ENCODE data around the gene MXI1. TPM values are rescaled to one million over a fixed set of nuclear protein-coding genes. Genes with fewer than 3 reads are reported as not detected.

MXI1 gene
- total and polyA plus RNA-seq, 10 donors = 6.8 to 49.4 (median 19.4) TPM

GRCh38 chr10:110170142-110170971, 37.0 kb upstream of the MXI1 start:
- no peak overlapping the region for H3K4me3 ChIP-seq
- H3K27ac ChIP-seq = no peak overlapping the region
- WGBS, 5 donors = 4 to 9% (median 7%) methylated on average over 13 of the region's 13 CpGs
- H3K4me1 ChIP-seq = peaks cover 0 to 34% (median 25%) of the 10 kb centered on the region in 6 donors
- H3K36me3 ChIP-seq = no peaks in the 10 kb centered on the region
- intact Hi-C loops (cut with DNase I; ENCODE audit: low total_unique reads) = no loop called here
- peaks cover 0 to 96% (median 56%) of the 10 kb centered on the region in 7 donors for H3K27me3 ChIP-seq (replicated peaks in 1 of 7)
- H3K9me3 ChIP-seq = no peaks in the 10 kb centered on the region
- TF ChIP-seq POLR2A (IDR thresholded peaks at IDR 0.05) (no peak), POLR2AphosphoS5 (IDR thresholded peaks at IDR 0.05) (no peak), CTCF (IDR thresholded peaks at IDR 0.05 in 8 of 11, conservative IDR thresholded peaks at IDR 0.05 in 3 of 11) (no peak)
- peak; percentile 36 for DNase-seq

GRCh38 chr10:110171032-110171431, 36.4 kb upstream of the MXI1 start:
- Histone ChIP-seq H3K4me1 (peaks cover 0 to 36% (median 27%) of the 10 kb centered on the region in 6 donors), H3K9me3 (no peaks in the 10 kb centered on the region), H3K27me3 (replicated peaks in 1 of 7) (peaks cover 0 to 95% (median 49%) of the 10 kb centered on the region in 7 donors), H3K36me3 (no peaks in the 10 kb centered on the region), H3K4me3 (no peak overlapping the region), H3K27ac (no peak overlapping the region)
- TF ChIP-seq POLR2A (IDR thresholded peaks at IDR 0.05) (no peak), CTCF (IDR thresholded peaks at IDR 0.05 in 8 of 11, conservative IDR thresholded peaks at IDR 0.05 in 3 of 11) (no peak), POLR2AphosphoS5 (IDR thresholded peaks at IDR 0.05) (no peak)
- 46 to 56% (median 51%) methylated on average over 6 of the region's 6 CpGs for WGBS, 5 donors
- DNase-seq = peak; percentile 20
- intact Hi-C loops (cut with DNase I; ENCODE audit: low total_unique reads) = no loop called here

DNA sequence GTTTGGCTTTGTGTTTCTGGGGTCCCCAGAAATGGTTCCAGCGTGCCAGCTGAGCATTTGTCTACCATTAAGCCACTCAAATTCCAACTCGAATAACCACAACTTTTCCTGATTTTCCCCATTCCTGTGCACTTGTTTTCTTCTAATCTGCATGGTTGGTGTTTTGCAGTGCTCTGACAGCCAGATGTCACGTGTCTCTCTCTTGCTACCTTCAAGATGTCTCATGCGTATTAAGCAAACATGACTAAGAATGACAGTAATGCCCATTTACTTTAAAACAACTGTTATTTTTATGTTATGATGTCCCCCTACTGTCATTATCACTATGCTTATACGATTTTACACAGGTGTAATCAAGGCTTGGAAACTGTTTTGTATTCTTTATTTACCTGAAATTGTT, 35.2 kb upstream of the MXI1 start:
- Histone ChIP-seq H3K27ac (no peak overlapping the region), H3K36me3 (no peaks in the 10 kb centered on the region), H3K4me3 (no peak overlapping the region), H3K4me1 (peaks cover 0 to 44% (median 34%) of the 10 kb centered on the region in 6 donors), H3K9me3 (no peaks in the 10 kb centered on the region), H3K27me3 (replicated peaks in 1 of 7) (peaks cover 0 to 95% (median 38%) of the 10 kb centered on the region in 7 donors)
- no peak for TF ChIP-seq POLR2AphosphoS5 (IDR thresholded peaks at IDR 0.05)
- no peak for TF ChIP-seq CTCF (IDR thresholded peaks at IDR 0.05 in 8 of 11, conservative IDR thresholded peaks at IDR 0.05 in 3 of 11)
- no peak for TF ChIP-seq POLR2A (IDR thresholded peaks at IDR 0.05)
- DNase-seq = no peak
- 78 to 89% (median 84%) methylated on average over 5 of the region's 5 CpGs for WGBS, 5 donors
- intact Hi-C loops (cut with DNase I; ENCODE audit: low total_unique reads) = no loop called here

DNA sequence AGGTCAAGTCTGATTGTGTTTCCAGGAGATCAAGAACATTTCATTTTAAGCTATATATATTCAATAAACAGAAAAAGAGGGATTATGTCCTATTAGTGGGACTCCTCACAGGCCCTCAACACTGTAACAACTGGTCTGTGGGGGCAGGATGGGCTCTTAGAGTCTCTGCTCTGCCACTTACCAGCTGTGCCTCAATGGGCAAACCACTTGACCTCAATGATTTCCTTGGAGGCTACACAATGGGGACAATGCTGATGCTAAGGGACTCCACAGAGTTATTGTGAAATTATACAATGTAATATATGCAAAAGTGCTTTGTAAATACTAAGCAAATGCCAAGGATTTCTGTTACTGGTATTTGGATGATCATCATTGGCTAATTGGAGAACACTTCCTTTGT, 33.2 kb upstream of the MXI1 start:
- Histone ChIP-seq H3K27me3 (replicated peaks in 1 of 7) (peaks cover 0 to 95% (median 20%) of the 10 kb centered on the region in 7 donors), H3K27ac (no peak overlapping the region), H3K9me3 (no peaks in the 10 kb centered on the region), H3K4me3 (no peak overlapping the region), H3K4me1 (peaks cover 0 to 30% (median 24%) of the 10 kb centered on the region in 6 donors), H3K36me3 (no peaks in the 10 kb centered on the region)
- TF ChIP-seq POLR2A (IDR thresholded peaks at IDR 0.05) (no peak), CTCF (IDR thresholded peaks at IDR 0.05 in 8 of 11, conservative IDR thresholded peaks at IDR 0.05 in 3 of 11) (no peak), POLR2AphosphoS5 (IDR thresholded peaks at IDR 0.05) (no peak)
- no peak for DNase-seq
- intact Hi-C loops (cut with DNase I; ENCODE audit: low total_unique reads) = no loop called here
